Lung (tissue), 12 donors: Measurements from ENCODE around the gene KCNG2. TPM values are rescaled to one million over a fixed set of nuclear protein-coding genes. Genes with fewer than 3 reads are reported as not detected.

ENCODE experiments used
- ATAC-seq: fragments of 200-7000 bp; cut with Tn5 transposase; one replicate; pipeline ENCODE4 v1.9.1; 2020; ENCODE audit warnings: moderate number of reproducible peaks; ENCODE audit not compliant: insufficient read depth, low FRiP score
- DNase-seq, 3 donors: peaks; one replicate each; pipeline ENCODE4 v3.0.0-alpha.2; 2013 to 2017
- H3K27ac ChIP-seq, 2 donors: one replicate each; pipeline ENCODE4 v1.5.1; 2013; ENCODE audit warnings: mild to moderate bottlenecking in 2 of 2, moderate library complexity in 2 of 2, control low read depth in 1 of 2, inconsistent platforms in 1 of 2, low read depth in 1 of 2, low read length in 1 of 2
- H3K27me3 ChIP-seq, 3 donors: one replicate each; pipeline ENCODE4 v1.5.1; 2013; ENCODE audit warnings: low read length in 2 of 3; ENCODE audit not compliant: control insufficient read depth in 3 of 3, insufficient read depth in 3 of 3
- H3K36me3 ChIP-seq, 4 donors: one replicate each; pipeline ENCODE4 v1.5.1; 2013; ENCODE audit warnings: low read length in 4 of 4, mild to moderate bottlenecking in 1 of 4, moderate library complexity in 1 of 4; ENCODE audit not compliant: control insufficient read depth in 4 of 4, insufficient read depth in 4 of 4
- H3K4me1 ChIP-seq, 5 donors: one replicate each; pipeline ENCODE4 v1.5.1; 2013; ENCODE audit warnings: low read length in 5 of 5, mild to moderate bottlenecking in 2 of 5, moderate library complexity in 1 of 5; ENCODE audit not compliant: control insufficient read depth in 5 of 5, insufficient read depth in 5 of 5
- H3K4me3 ChIP-seq: one replicate; pipeline ENCODE4 v1.5.1; 2013; ENCODE audit warnings: mild to moderate bottlenecking, control low read depth, moderate library complexity
- H3K9ac ChIP-seq, 2 donors: one replicate each; pipeline ENCODE4 v1.5.1; 2013; ENCODE audit warnings: low read length in 2 of 2, control low read depth in 1 of 2; ENCODE audit not compliant: insufficient read depth in 1 of 2
- H3K9me3 ChIP-seq, 4 donors: one replicate each; pipeline ENCODE4 v1.5.1; 2013; ENCODE audit warnings: low read length in 3 of 4, mild to moderate bottlenecking in 1 of 4, moderate library complexity in 1 of 4; ENCODE audit not compliant: control insufficient read depth in 4 of 4, insufficient read depth in 3 of 4
- CTCF ChIP-seq: IDR thresholded peaks from 2 replicates; pipeline ENCODE4 v1.5.1; 2012; ENCODE audit warnings: mild to moderate bottlenecking; ENCODE audit errors: control extremely low read depth, extremely low read depth
- WGBS, 2 donors: extraction: QIAGEN DNeasy Blood & Tissue Kit; methylation state at CpG; one replicate each; pipeline ENCODE4 v1.1.7; 2013; 5-methylcytosine and 5-hydroxymethylcytosine counted together
- polyA plus RNA-seq, 2 donors: library from polyadenylated mRNA; stranded (reverse); fragments of 200-250 nt; gene quantifications; one replicate each; pipeline ENCODE4 v1.2.1, GENCODE V29; 2013
- total RNA-seq, 2 donors: library from RNA; depleted of rRNA in 1 of 2; stranded (reverse); fragments of >200 nt in 1 of 2; gene quantifications; one replicate each; pipeline ENCODE4 v1.2.1, GENCODE V29; 2014 to 2021
- donor health status: control.
- donor health status: control.
- donor health status: Bipolar disorder and iron deficiency.
- donor health status: healthy.
- donor health status: DM: yes; HTN: yes; CAD: no.

The KCNG2 gene
- total and polyA plus RNA-seq, 4 donors = 0.16 to 1.8 (median 1.2) TPM

GRCh38 chr18:79792988-79793355, 4.8 kb upstream of the KCNG2 start:
- H3K27ac ChIP-seq = no peak overlapping the region
- DNase-seq (no peak), ATAC-seq (no peak)

DNA sequence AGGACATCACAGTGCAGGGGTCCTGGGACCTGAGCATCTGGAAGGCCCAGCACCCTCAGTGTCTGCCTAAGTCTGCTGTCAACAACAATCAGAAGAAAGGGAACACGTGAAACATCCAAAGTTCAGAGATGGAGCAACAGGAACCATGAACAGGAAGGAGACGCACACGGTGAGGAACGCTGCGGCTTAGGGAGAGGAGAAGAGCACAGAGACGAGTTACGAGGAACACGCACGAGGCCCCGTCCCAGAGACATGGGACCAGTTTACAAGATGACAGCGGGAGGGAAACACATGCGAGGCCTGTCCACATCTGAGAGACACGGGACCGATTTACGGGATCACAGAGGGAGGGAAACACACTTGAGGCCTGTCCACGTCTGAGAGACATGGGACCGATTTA, 2.9 kb upstream of the KCNG2 start:
- Histone ChIP-seq H3K9ac (no peak overlapping the region), H3K27me3 (peaks cover 15 to 71% (median 43%) of the 10 kb centered on the region in 3 donors), H3K4me3 (no peak overlapping the region), H3K9me3 (peaks cover 0 to 6% (median 0%) of the 10 kb centered on the region in 4 donors), H3K27ac (no peak overlapping the region), H3K4me1 (peaks cover 0 to 26% (median 4%) of the 10 kb centered on the region in 5 donors), H3K36me3 (no peaks in the 10 kb centered on the region)
- ATAC-seq (no peak), DNase-seq (no peak)
- TF ChIP-seq CTCF = no peak
- WGBS, 2 donors = 51 to 76% methylated on average over 17 of the region's 17 CpGs

More at GRCh38 chr18:79792988-79793355, 4.8 kb upstream of the KCNG2 start:
- WGBS, 2 donors = 27 to 56% methylated on average over 4 of the region's 4 CpGs
- no peak overlapping the region for H3K9ac ChIP-seq
- H3K4me1 ChIP-seq = peaks cover 0 to 15% (median 4%) of the 10 kb centered on the region in 5 donors
- TF ChIP-seq CTCF = no peak
- peaks cover 7 to 73% (median 37%) of the 10 kb centered on the region in 3 donors for H3K27me3 ChIP-seq
- no peak overlapping the region for H3K4me3 ChIP-seq
- H3K36me3 ChIP-seq = no peaks in the 10 kb centered on the region
- H3K9me3 ChIP-seq = peaks cover 0 to 7% (median 0%) of the 10 kb centered on the region in 4 donors

DNA sequence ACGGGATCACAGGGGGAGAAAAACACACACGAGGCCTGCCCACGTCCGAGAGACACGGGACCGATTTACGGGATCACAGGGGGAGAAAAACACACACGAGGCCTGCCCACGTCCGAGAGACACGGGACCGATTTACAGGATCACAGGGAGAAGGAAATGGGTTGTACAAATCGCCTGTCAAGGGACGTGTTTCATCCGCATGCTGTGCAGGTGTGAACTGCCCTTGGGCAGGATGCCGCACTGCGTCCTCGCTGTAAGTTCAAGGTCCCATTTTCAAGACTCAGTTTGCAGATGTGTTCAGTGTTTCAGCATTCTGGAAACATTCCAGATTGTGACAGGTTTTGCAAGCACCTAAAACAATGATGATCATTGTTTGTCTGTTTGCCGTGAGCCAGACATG, 2.3 kb upstream of the KCNG2 start:
- no peak for TF ChIP-seq CTCF
- H3K27me3 ChIP-seq = peaks cover 15 to 71% (median 46%) of the 10 kb centered on the region in 3 donors
- no peak for DNase-seq

GRCh38 chr18:79796016-79796415, 1.7 kb upstream of the KCNG2 start:
- no peaks in the 10 kb centered on the region for H3K36me3 ChIP-seq
- H3K27ac ChIP-seq = no peak overlapping the region
- peaks cover 0 to 26% (median 4%) of the 10 kb centered on the region in 5 donors for H3K4me1 ChIP-seq
- WGBS, 2 donors = 28 to 43% methylated on average over 7 of the region's 7 CpGs
- ATAC-seq (no peak), DNase-seq (no peak)
- H3K9ac ChIP-seq = no peak overlapping the region
- H3K9me3 ChIP-seq = peaks cover 0 to 9% (median 0%) of the 10 kb centered on the region in 4 donors
- H3K27me3 ChIP-seq = peaks cover 15 to 66% (median 47%) of the 10 kb centered on the region in 3 donors
- TF ChIP-seq CTCF = no peak
- no peak overlapping the region for H3K4me3 ChIP-seq

More for the DNA sequence above, 2.3 kb upstream of the KCNG2 start:
- no peak overlapping the region for H3K9ac ChIP-seq
- no peak for ATAC-seq
- WGBS, 2 donors = 89% methylated on average over 19 of the region's 19 CpGs
- H3K9me3 ChIP-seq = peaks cover 0 to 9% (median 0%) of the 10 kb centered on the region in 4 donors
- H3K36me3 ChIP-seq = no peaks in the 10 kb centered on the region
- H3K4me3 ChIP-seq = no peak overlapping the region
- no peak overlapping the region for H3K27ac ChIP-seq
- H3K4me1 ChIP-seq = peaks cover 0 to 26% (median 4%) of the 10 kb centered on the region in 5 donors
